ENCODE data around the gene PAXX.

Gene PAXX

GRCh38 chr9:136958473-136958872 is 33.7 kb upstream of the PAXX start:
- Histone ChIP-seq H3K27me3 (ENCODE audit: insufficient read depth, low read length, poor library complexity) (no peaks in the 10 kb centered on the region), H3K9ac (ENCODE audit: low read depth, low read length) (no peak overlapping the region), H2AFZ (ENCODE audit: low read depth, low read length) (no peak overlapping the region), H3K36me3 (ENCODE audit: insufficient read depth, low read length) (no peaks in the 10 kb centered on the region), H3K4me2 (ENCODE audit: insufficient read depth, low read length) (no peak overlapping the region), H3K9me3 (ENCODE audit: insufficient read depth, low read length, severe bottlenecking) (no peaks in the 10 kb centered on the region), H4K20me1 (ENCODE audit: insufficient read depth, low read length) (no peaks in the 10 kb centered on the region), H3K27ac (ENCODE audit: low read length) (no peak overlapping the region), H3K4me3 (ENCODE audit: low read depth in 1 of 2, low read length in 2 of 2) (no peak overlapping the region), H3K79me2 (ENCODE audit: insufficient read depth, low read length) (no peaks in the 10 kb centered on the region), H3K4me1 (ENCODE audit: insufficient read depth, low read length) (no peaks in the 10 kb centered on the region)
- TF ChIP-seq EZH2 (IDR thresholded peaks at IDR 0.05; ENCODE audit: borderline replicate concordance, low read depth, low read length, severe bottlenecking) (no peak), CTCF (IDR thresholded peaks at IDR 0.05; ENCODE audit: borderline replicate concordance, extremely low read depth, low read length, poor library complexity, severe bottlenecking) (no peak)
- ATAC-seq (ENCODE audit: insufficient read depth, low read depth) (no peak), DNase-seq (no peak)

GRCh38 chr9:136958898-136959850 is 33.0 kb upstream of the PAXX start:
- no peaks in the 10 kb centered on the region for H3K27me3 ChIP-seq (ENCODE audit: insufficient read depth, low read length, poor library complexity)
- no peak for DNase-seq
- H3K4me2 ChIP-seq (ENCODE audit: insufficient read depth, low read length), result no peak overlapping the region
- TF ChIP-seq CTCF (IDR thresholded peaks at IDR 0.05; ENCODE audit: borderline replicate concordance, extremely low read depth, low read length, poor library complexity, severe bottlenecking) (no peak), EZH2 (IDR thresholded peaks at IDR 0.05; ENCODE audit: borderline replicate concordance, low read depth, low read length, severe bottlenecking) (no peak)
- no peaks in the 10 kb centered on the region for H3K9me3 ChIP-seq (ENCODE audit: insufficient read depth, low read length, severe bottlenecking)
- ATAC-seq (ENCODE audit: insufficient read depth, low read depth), result no peak
- no peaks in the 10 kb centered on the region for H3K79me2 ChIP-seq (ENCODE audit: insufficient read depth, low read length)
- no peak overlapping the region for H3K27ac ChIP-seq (ENCODE audit: low read length)
- H3K36me3 ChIP-seq (ENCODE audit: insufficient read depth, low read length), result no peaks in the 10 kb centered on the region
- H3K4me1 ChIP-seq (ENCODE audit: insufficient read depth, low read length), result no peaks in the 10 kb centered on the region
- H3K4me3 ChIP-seq (ENCODE audit: low read depth in 1 of 2, low read length in 2 of 2), result no peak overlapping the region
- no peaks in the 10 kb centered on the region for H4K20me1 ChIP-seq (ENCODE audit: insufficient read depth, low read length)
- no peak overlapping the region for H2AFZ ChIP-seq (ENCODE audit: low read depth, low read length)
- no peak overlapping the region for H3K9ac ChIP-seq (ENCODE audit: low read depth, low read length)

GRCh38 chr9:136960212-136960937 is 31.8 kb upstream of the PAXX start:
- H3K27me3 ChIP-seq (ENCODE audit: insufficient read depth, low read length, poor library complexity), result no peaks in the 10 kb centered on the region
- TF ChIP-seq CTCF (IDR thresholded peaks at IDR 0.05; ENCODE audit: borderline replicate concordance, extremely low read depth, low read length, poor library complexity, severe bottlenecking), result no peak
- no peak for TF ChIP-seq EZH2 (IDR thresholded peaks at IDR 0.05; ENCODE audit: borderline replicate concordance, low read depth, low read length, severe bottlenecking)
- H3K4me3 ChIP-seq (ENCODE audit: low read depth in 1 of 2, low read length in 2 of 2), result no peak overlapping the region
- H2AFZ ChIP-seq (ENCODE audit: low read depth, low read length), result no peak overlapping the region
- DNase-seq, result no peak
- H3K9ac ChIP-seq (ENCODE audit: low read depth, low read length), result no peak overlapping the region
- no peaks in the 10 kb centered on the region for H3K9me3 ChIP-seq (ENCODE audit: insufficient read depth, low read length, severe bottlenecking)
- no peak overlapping the region for H3K4me2 ChIP-seq (ENCODE audit: insufficient read depth, low read length)
- no peak overlapping the region for H3K27ac ChIP-seq (ENCODE audit: low read length)
- peak; percentile 31; the same call in 1 of the 3 replicates for ATAC-seq (ENCODE audit: insufficient read depth, low read depth)
- no peaks in the 10 kb centered on the region for H4K20me1 ChIP-seq (ENCODE audit: insufficient read depth, low read length)
- 0 out of 2 replicates have a peak, but pooled peaks cover under 1% of the 10 kb centered on the region for H3K4me1 ChIP-seq (ENCODE audit: insufficient read depth, low read length)
- no peaks in the 10 kb centered on the region for H3K79me2 ChIP-seq (ENCODE audit: insufficient read depth, low read length)
- no peaks in the 10 kb centered on the region for H3K36me3 ChIP-seq (ENCODE audit: insufficient read depth, low read length)
